BLaER1 treated with 17β-estradiol and CSF1 and Interleukin-3, amounts not matched to agents 10 nM and 100 nM (cell line): ENCODE data around the gene DIAPH3.

Experiments used
- H3K27ac ChIP-seq, 11 experiments: shearing (Covaris generic); formaldehyde crosslinking; 2 replicates each; pipeline ENCODE4 v1.8.1; 2022
- H3K27me3 ChIP-seq, 11 experiments: shearing (Covaris generic); formaldehyde crosslinking; 2 replicates each; pipeline ENCODE4 v1.8.1; 2022
- H3K36me3 ChIP-seq, 11 experiments: shearing (Covaris generic); formaldehyde crosslinking; 2 replicates each; pipeline ENCODE4 v1.8.1; 2022
- H3K4me1 ChIP-seq, 10 experiments: shearing (Covaris generic); formaldehyde crosslinking; 2 replicates each; pipeline ENCODE4 v1.8.1; 2022
- H3K4me2 ChIP-seq, 11 experiments: shearing (Covaris generic); formaldehyde crosslinking; 2 replicates each; pipeline ENCODE4 v1.8.1; 2022
- H3K4me3 ChIP-seq, 10 experiments: shearing (Covaris generic); formaldehyde crosslinking; 2 replicates each; pipeline ENCODE4 v1.8.1; 2022
- H3K9ac ChIP-seq, 11 experiments: shearing (Covaris generic); formaldehyde crosslinking; 2 replicates each; pipeline ENCODE4 v1.8.1; 2022
- H3K9me3 ChIP-seq, 11 experiments: shearing (Covaris generic); formaldehyde crosslinking; replicated peaks in 1 of 11; 2 replicates each; pipeline ENCODE4 v1.8.1; 2022
- H4K20me1 ChIP-seq, 11 experiments: shearing (Covaris generic); formaldehyde crosslinking; 2 replicates each; pipeline ENCODE4 v1.8.1; 2022
- Cebpa-rat ChIP-seq, 11 experiments: shearing (Covaris generic); IDR thresholded peaks; 2 replicates each; pipeline ENCODE4 v1.8.1; 2022

The DIAPH3 gene

DNA sequence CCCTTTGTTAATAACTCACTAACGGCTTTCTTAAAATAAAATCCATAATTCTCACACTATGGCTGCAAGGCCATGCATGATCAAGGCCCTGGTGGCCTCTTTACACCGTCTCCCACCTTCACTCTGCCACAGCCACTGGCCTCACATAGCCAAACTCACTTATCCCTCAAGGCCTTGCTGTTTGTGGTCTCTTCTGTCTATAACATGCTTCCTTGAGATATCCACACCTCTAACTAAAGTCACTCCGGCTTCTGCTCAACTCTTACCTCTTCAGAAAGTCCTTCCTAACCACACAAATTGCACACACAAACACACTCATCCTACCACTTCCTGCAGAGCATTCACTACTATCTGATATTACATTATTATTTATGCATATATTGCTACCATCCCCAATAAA, 262.5 kb downstream of the DIAPH3 start:
- H3K27ac ChIP-seq = no peak overlapping the region
- H3K27me3 ChIP-seq = no peaks in the 10 kb centered on the region
- H3K4me2 ChIP-seq = no peak overlapping the region
- H3K36me3 ChIP-seq = peaks cover 0 to 13% (median 0%) of the 10 kb centered on the region in 11 experiments; a peak in 4 of 22 replicates
- no peaks in the 10 kb centered on the region for H4K20me1 ChIP-seq
- no peaks in the 10 kb centered on the region for H3K4me1 ChIP-seq
- TF ChIP-seq Cebpa-rat (IDR thresholded peaks at IDR 0.05) = no peak
- no peak overlapping the region for H3K9ac ChIP-seq
- H3K4me3 ChIP-seq = no peak overlapping the region
- H3K9me3 ChIP-seq = no peaks in the 10 kb centered on the region

DNA sequence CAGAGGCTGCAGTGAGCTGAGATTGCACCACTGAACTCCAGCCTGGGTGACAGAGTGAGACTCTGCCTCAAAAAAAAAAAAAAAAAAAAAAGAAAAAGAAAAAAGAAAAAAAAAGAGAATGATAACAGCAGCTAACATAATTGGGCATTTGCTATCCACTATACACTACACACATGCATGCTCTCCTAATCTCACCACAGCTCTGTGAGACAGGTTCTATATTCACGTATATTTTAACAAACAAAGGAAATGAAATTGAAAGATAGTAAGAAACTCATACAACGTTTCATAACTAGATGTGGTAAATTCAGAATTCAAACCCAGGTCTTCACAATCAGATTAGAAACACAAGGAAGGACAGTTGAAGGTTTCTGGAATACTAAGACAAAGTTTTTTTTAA, 265.7 kb downstream of the DIAPH3 start:
- H3K27me3 ChIP-seq = no peaks in the 10 kb centered on the region
- H3K9me3 ChIP-seq = no peaks in the 10 kb centered on the region
- no peak overlapping the region for H3K4me2 ChIP-seq
- no peak for TF ChIP-seq Cebpa-rat (IDR thresholded peaks at IDR 0.05)
- peaks cover 0 to 13% (median 0%) of the 10 kb centered on the region in 11 experiments; a peak in 4 of 22 replicates for H3K36me3 ChIP-seq
- H4K20me1 ChIP-seq = no peaks in the 10 kb centered on the region
- no peak overlapping the region for H3K9ac ChIP-seq
- H3K4me1 ChIP-seq = no peaks in the 10 kb centered on the region
- no peak overlapping the region for H3K4me3 ChIP-seq
- H3K27ac ChIP-seq = no peak overlapping the region

DNA sequence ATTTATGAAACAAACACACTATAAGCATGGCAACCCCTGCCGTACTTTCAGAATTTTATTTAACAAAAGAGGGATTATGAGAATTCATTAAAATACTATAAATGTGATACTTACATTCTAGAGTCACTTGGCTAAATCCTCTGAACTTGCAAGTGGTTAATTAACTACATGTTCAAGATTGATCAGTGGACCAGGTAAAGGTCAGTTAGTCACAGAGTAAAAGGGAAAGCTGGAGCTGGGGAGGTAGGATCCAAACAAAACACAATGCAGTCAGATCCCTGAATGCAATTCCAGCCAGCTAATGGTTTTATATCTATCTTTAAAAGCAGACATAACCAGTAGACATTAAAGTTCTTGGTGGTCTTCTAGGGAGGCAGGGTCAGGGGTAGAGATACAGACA, 270.5 kb downstream of the DIAPH3 start:
- H3K27ac ChIP-seq = no peak overlapping the region
- H3K9ac ChIP-seq = no peak overlapping the region
- H3K27me3 ChIP-seq = no peaks in the 10 kb centered on the region
- H4K20me1 ChIP-seq = no peaks in the 10 kb centered on the region
- H3K9me3 ChIP-seq = no peaks in the 10 kb centered on the region
- TF ChIP-seq Cebpa-rat (IDR thresholded peaks at IDR 0.05) = no peak
- H3K36me3 ChIP-seq = no peaks in the 10 kb centered on the region; a peak in 1 of 22 replicates
- H3K4me1 ChIP-seq = no peaks in the 10 kb centered on the region; a peak in 1 of 20 replicates
- no peak overlapping the region for H3K4me3 ChIP-seq
- H3K4me2 ChIP-seq = no peak overlapping the region

DNA sequence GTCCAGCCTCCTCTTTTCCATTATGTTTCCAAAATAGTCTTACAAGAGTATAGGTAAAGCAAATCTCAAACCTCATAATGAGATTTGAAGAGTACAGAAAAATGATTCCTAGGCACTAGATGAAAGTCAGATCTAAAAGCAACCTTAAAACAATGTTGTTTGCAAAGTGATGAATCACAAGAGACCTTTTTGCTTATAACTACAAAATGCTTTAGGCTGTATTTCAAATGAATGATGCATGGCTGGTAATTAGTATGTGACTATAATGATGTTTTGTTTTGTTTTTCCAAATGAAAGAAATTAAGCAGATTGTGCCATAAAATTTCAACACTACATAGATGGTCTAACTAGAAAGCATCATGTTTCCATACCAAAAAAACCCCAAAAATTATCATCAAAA, 272.7 kb downstream of the DIAPH3 start:
- H3K27me3 ChIP-seq = no peaks in the 10 kb centered on the region
- H3K36me3 ChIP-seq = no peaks in the 10 kb centered on the region; a peak in 1 of 22 replicates
- no peak overlapping the region for H3K27ac ChIP-seq
- H3K9me3 ChIP-seq = no peaks in the 10 kb centered on the region
- H3K4me2 ChIP-seq = no peak overlapping the region
- no peaks in the 10 kb centered on the region; a peak in 1 of 20 replicates for H3K4me1 ChIP-seq
- no peak overlapping the region for H3K4me3 ChIP-seq
- H3K9ac ChIP-seq = no peak overlapping the region
- no peaks in the 10 kb centered on the region for H4K20me1 ChIP-seq
- TF ChIP-seq Cebpa-rat (IDR thresholded peaks at IDR 0.05) = no peak

DNA sequence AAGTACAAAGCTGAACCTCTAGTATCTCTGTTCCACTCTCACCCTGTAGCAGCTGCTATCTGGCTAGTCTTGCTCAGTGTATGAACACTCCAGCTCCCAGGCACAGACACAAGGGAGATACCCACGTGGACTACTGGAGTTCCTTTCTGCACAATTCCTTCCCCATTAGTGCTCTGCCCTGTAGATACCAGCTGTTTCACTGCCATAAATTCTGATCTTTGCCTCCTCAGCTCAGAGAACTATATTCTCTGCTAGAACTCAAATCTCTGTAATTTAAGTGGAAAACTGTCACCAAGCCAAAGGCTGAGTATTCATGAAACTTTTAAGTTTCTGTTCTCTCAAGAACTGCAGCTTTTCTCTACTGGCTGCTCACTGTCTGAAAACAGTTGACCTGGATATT, 273.7 kb downstream of the DIAPH3 start:
- TF ChIP-seq Cebpa-rat (IDR thresholded peaks at IDR 0.05) = no peak
- no peaks in the 10 kb centered on the region; a peak in 1 of 22 replicates for H3K36me3 ChIP-seq
- no peak overlapping the region for H3K27ac ChIP-seq
- H3K9me3 ChIP-seq = no peaks in the 10 kb centered on the region
- no peaks in the 10 kb centered on the region for H4K20me1 ChIP-seq
- H3K4me3 ChIP-seq = no peak overlapping the region
- H3K4me2 ChIP-seq = no peak overlapping the region
- no peaks in the 10 kb centered on the region for H3K27me3 ChIP-seq
- no peaks in the 10 kb centered on the region; a peak in 1 of 20 replicates for H3K4me1 ChIP-seq
- no peak overlapping the region for H3K9ac ChIP-seq

DNA sequence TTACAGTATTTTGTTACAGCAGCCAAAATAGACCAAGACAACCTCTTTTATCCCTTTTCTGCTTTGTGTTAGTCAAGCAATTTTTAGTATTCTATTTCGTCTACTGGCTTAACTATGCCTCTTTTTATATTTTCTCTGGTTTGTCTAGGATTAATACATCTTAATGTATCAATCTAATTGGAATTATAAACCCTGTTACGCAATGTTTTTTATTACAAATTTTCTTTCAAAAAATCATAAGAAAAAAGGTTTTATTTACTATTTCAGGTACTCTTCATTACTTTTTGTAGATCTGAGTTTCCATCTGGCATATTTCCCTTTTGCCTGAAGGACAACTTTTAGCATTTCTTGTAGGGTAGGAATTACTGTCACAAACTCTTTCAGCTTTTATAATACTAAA, 275.3 kb downstream of the DIAPH3 start:
- no peak overlapping the region for H3K27ac ChIP-seq

DNA sequence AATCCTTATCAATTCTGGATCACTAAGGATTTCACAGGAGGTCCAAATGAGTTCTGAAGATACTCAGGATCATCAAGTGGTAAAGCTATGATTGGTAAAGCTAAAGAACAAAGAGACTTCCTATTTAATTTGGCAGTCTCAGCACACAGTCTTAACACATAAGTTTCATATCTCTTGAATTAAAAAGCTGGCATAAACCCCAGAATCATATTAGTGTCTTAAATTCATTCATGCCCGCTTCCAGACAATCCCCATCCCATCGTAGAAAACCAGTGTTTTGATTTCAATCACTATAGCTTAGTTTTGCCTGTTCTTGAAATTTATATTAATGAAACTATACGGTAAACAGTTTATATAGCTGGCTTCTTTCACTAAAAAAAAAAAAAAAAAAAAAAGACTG, 278.7 kb downstream of the DIAPH3 start:
- no peaks in the 10 kb centered on the region; a peak in 1 of 22 replicates for H4K20me1 ChIP-seq
- H3K27me3 ChIP-seq = no peaks in the 10 kb centered on the region
- no peak overlapping the region for H3K4me2 ChIP-seq
- H3K27ac ChIP-seq = no peak overlapping the region
- H3K9me3 ChIP-seq = no peaks in the 10 kb centered on the region
- H3K4me3 ChIP-seq = no peak overlapping the region
- H3K4me1 ChIP-seq = no peaks in the 10 kb centered on the region
- H3K36me3 ChIP-seq = no peaks in the 10 kb centered on the region; a peak in 1 of 22 replicates
- H3K9ac ChIP-seq = no peak overlapping the region
- no peak for TF ChIP-seq Cebpa-rat (IDR thresholded peaks at IDR 0.05)

More for the DNA sequence above, 275.3 kb downstream of the DIAPH3 start:
- Histone ChIP-seq H4K20me1 (no peaks in the 10 kb centered on the region), H3K36me3 (no peaks in the 10 kb centered on the region; a peak in 1 of 22 replicates), H3K4me1 (no peaks in the 10 kb centered on the region; a peak in 1 of 20 replicates), H3K4me3 (no peak overlapping the region), H3K27me3 (no peaks in the 10 kb centered on the region), H3K9ac (no peak overlapping the region), H3K9me3 (no peaks in the 10 kb centered on the region), H3K4me2 (no peak overlapping the region)
- TF ChIP-seq Cebpa-rat (IDR thresholded peaks at IDR 0.05) = no peak

DNA sequence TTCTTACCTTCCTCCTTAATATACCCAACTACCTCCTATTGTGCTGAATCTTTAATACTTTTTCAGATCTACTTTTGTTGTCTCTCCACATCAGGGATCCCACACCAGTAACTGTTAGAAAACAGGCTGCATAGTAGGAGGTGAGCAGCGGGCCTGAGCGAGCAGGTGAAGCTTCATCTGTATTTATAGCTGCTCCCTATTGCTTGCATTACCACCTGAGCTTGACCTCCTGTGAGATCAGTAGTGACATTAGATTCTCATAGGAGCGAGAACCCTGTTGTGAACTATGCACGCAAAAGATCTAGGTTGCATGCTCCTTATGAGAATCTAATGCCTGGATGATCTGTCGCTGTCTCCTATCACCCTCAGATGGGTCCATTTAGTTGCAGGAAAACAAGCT, 279.8 kb downstream of the DIAPH3 start:
- Histone ChIP-seq H3K9me3 (no peaks in the 10 kb centered on the region), H3K27me3 (no peaks in the 10 kb centered on the region), H3K9ac (no peak overlapping the region), H3K4me3 (no peak overlapping the region), H3K4me2 (no peak overlapping the region), H3K27ac (no peak overlapping the region), H3K36me3 (peaks cover 0 to 6% (median 0%) of the 10 kb centered on the region in 11 experiments; a peak in 6 of 22 replicates), H3K4me1 (no peaks in the 10 kb centered on the region), H4K20me1 (no peaks in the 10 kb centered on the region; a peak in 1 of 22 replicates)
- TF ChIP-seq Cebpa-rat (IDR thresholded peaks at IDR 0.05) = no peak

DNA sequence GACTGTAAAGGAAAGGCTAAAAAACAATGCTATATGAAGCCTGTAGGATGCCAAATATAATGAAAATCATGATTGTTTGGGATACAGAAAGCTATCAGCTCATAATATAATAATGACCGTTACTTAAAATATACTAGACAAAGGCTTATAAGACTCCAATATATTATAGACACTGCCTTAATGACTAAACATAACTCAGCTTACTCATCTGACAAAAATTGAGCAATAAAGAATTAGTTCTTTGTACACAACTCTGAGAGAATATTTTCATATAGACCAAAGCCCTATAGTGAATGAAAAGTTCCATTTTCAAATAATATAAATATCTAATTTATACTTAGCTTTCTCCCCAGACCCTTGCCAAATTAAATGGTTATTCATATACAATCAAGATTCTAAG, 283.3 kb downstream of the DIAPH3 start:
- Histone ChIP-seq H3K9ac (no peak overlapping the region), H3K4me2 (no peak overlapping the region), H3K9me3 (no peaks in the 10 kb centered on the region), H4K20me1 (no peaks in the 10 kb centered on the region; a peak in 1 of 22 replicates), H3K4me3 (no peak overlapping the region), H3K4me1 (no peaks in the 10 kb centered on the region), H3K36me3 (peaks cover 0 to 37% (median 17%) of the 10 kb centered on the region in 11 experiments; a peak in 14 of 22 replicates), H3K27me3 (no peaks in the 10 kb centered on the region), H3K27ac (no peak overlapping the region)
- TF ChIP-seq Cebpa-rat (IDR thresholded peaks at IDR 0.05) = no peak

DNA sequence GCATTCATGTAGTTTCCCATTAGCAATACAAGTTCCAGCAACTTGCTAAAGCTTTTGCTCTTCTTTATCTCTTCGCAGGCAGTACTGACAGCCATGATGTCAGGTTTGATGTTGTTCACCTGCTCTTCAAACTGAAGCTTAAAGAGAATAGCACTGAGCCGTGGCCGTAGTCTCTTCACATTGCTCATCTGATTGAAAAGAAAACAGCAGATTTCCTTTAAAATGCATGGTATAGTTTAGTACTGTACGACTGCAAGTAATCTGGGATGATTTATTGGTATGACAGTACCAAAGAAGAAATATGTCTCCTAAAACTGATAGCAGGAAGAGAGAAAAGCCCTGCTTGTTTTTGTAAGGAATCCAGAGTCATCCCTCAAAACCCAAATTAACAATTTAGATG, 284.4 kb downstream of the DIAPH3 start:
- peaks cover 0 to 37% (median 19%) of the 10 kb centered on the region in 11 experiments; a peak in 14 of 22 replicates for H3K36me3 ChIP-seq
- H3K9me3 ChIP-seq = 0 out of 22 replicates have a peak, but pooled peaks cover 0 to 2% (median 0%) of the 10 kb centered on the region in 11 experiments
- no peak overlapping the region for H3K4me2 ChIP-seq
- H3K4me3 ChIP-seq = no peak overlapping the region
- no peak overlapping the region for H3K9ac ChIP-seq
- peaks cover 0 to 3% (median 0%) of the 10 kb centered on the region in 10 experiments; a peak in 1 of 20 replicates for H3K4me1 ChIP-seq
- H3K27ac ChIP-seq = no peak overlapping the region
- no peaks in the 10 kb centered on the region; a peak in 1 of 22 replicates for H4K20me1 ChIP-seq
- no peaks in the 10 kb centered on the region for H3K27me3 ChIP-seq
- TF ChIP-seq Cebpa-rat (IDR thresholded peaks at IDR 0.05) = no peak
